NCI-H446 (cell line): ENCODE measurements around the gene CXorf49B.
"Not testable (repeated sequence)": the region's sequence is repeated elsewhere in the genome, so short reads cannot be mapped to it uniquely, and the experiment has no call there.

Experiments used
- DNase-seq, 2 experiments: peaks; one replicate each; lab custom pipeline; 2025; lab: John Stamatoyannopoulos, UW

The CXorf49B gene

DNA sequence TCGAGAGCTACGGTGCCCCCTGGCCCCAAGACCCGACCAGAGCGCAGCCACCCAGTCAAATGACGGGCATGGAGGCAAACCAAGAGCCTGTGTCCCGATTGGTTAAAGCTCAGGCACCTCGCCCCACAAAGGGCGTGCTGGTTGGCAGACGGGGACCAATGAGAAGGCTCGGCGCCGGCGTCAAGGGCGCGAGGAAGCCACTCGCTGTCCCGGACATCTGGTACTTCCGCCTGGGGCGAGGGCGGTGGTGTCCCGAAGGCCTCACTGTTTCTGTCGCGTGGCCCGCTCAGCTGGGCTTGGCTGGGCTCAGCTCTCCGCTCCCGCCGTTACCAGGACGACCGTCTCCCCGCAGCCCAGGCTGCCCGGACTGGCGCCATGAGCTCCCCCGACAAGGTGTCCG is at the start of gene CXorf49B:
Gene CXorf49B (plus strand): TSS at position 301 of the 400 bp plus-strand sequence. CDS start 75 bp downstream, at position 376.
- not testable (repeated sequence) for DNase-seq

DNA sequence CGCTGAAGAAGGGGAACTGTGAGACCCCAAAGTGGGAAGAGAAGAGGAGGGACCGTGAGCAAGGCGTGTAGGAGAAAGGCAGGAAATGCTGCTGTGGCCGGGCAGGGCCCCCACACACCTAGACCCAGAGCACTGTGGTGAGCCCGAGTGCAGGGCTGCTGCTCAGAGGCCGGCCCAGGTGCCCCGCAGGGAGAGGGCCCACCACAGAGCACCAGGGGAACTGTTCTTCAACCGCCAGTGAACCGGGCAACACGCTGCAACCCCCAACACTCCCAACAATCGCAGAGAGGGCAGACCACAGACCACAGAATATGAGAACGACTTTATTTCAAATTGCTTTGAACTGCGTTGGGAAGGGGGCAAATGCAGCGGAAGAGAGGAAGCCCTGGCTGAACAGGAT is 49.1 kb upstream of the CXorf49B start:
- DNase-seq: not testable (repeated sequence)

GRCh38 chrX:71715551-71715950 is 47.6 kb upstream of the CXorf49B start:
- not testable (repeated sequence) for DNase-seq

GRCh38 chrX:71716323-71716722 is 46.8 kb upstream of the CXorf49B start:
- not testable (repeated sequence) for DNase-seq

GRCh38 chrX:71718185-71718584 is 45.0 kb upstream of the CXorf49B start, which contains the start of gene CXorf49:
Gene CXorf49, minus strand, starts transcription at chrX:71718285. Its CDS starts 134 bp downstream, at chrX:71718151.
- not testable (repeated sequence) for DNase-seq

DNA sequence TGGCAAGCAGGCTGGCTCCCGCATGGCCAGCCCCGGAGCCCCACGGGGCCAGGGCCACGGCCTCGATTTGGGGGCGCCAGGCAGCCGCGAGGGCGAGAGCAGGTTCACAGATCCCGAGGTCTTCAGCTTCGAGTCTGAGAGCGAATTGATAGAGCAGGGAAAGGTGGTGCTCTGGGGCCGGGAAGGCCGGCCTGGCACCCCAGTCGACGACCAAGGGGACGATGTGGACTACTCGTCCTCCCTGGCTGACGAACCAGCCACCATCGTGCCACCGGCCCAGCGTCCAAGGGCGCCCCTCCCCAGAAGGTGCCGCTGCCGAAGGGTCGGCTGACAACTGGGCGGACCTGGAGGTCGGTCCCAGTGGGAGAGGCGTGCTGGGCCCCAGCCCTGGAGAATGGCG is 44.0 kb upstream of the CXorf49B start:
- DNase-seq: not testable (repeated sequence)

GRCh38 chrX:71720289-71720886 is 42.8 kb upstream of the CXorf49B start:
- DNase-seq: not testable (repeated sequence)

DNA sequence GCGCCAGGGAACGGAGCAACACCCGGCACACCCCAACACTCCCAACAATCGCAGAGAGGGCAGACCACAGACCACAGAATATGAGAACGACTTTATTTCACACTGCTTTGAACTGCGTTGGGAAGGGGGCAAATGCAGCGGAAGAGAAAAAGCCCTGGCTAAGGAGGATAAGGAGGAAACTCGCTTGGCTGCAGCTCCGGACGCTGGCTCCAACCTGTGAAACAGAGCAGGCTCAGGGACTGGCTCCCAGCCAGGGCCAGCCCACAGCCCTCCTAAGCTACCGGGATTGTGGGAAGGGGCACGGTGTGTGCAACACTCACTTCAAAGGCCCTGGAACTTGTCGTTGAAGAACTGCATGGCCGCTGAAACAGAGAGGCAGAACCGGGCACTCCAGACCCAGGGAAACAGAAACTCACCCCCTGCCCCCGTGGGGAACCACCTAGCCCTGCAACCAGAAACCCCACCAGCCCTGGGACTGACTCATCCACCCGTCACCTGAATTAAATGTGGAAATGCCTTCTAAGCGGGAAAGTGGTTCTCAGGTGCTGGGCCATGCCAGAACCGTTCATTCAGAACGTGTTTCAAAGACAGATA is 2.4 kb upstream of the CXorf49B start:
- DNase-seq: not testable (repeated sequence)

GRCh38 chrX:71764832-71765231 is 1.7 kb downstream of the CXorf49B start:
- not testable (repeated sequence) for DNase-seq

DNA sequence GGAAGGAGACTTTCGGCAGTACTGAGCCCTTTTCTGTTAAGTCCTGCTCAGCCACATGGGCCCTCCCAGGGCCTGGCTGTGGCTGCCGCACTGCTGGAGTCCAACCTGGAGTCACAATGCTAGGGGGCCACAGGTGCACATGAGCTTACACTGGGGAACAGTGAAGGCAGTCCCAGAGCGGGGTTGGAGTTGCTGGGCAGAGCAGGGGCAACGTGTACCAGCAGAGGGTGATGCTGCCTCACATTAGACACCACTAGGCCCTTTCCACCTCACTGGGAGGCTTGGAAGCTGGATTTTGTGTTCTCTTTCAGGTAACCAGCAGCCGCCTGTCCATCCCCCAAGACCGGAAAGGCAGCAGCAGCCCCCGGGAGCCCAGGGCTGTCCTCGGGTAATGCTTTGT is 2.5 kb downstream of the CXorf49B start:
- DNase-seq: not testable (repeated sequence)

- not testable (repeated sequence) for DNase-seq
Observed at GRCh38 chrX:71767134-71767533, 4.0 kb downstream of the CXorf49B start.

GRCh38 chrX:71778322-71778721 is 15.2 kb downstream of the CXorf49B start:
- DNase-seq: not testable (repeated sequence)

GRCh38 chrX:71782225-71782949 is 19.2 kb downstream of the CXorf49B start:
- DNase-seq: not testable (repeated sequence)

GRCh38 chrX:71782950-71783299 is 19.8 kb downstream of the CXorf49B start:
- not testable (repeated sequence) for DNase-seq

DNA sequence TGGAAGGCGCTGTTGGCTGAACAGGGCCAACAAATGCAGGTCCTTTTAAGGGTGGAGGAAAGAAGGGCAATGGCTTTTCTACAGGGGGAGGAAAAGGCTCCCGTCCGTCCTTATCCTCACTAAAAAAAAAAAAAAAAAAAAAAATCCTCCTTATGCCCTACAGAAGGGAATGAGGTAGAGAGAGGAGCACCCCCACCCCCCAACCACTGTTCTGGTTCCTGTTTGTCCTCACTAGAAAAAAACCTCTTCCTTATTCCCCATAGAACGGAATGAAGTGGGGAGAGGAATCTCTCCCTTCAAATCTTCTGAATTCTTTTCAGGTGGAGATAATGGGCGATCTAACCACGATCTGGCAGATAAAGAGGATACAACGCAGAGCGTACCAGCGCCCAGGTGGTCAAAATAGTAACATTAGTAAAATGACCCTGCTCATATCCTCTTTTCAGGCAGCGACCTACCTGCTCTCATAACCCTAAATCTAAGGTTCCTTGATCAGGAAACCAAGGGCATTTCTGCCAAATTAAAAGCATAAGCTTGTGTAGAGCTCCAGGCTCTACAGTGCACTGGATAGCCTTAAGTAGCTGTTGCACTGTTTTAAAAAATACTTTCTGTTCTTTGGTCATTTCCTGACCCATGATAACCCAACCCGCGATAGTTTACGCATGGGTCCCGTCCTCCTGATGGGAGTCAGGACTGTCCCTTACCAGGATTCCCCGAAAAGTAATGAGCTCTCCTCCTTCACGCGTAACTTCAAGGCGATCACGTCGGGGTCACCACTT is 20.6 kb downstream of the CXorf49B start:
- DNase-seq: not testable (repeated sequence)

GRCh38 chrX:71784348-71784983 is 21.3 kb downstream of the CXorf49B start:
- not testable (repeated sequence) for DNase-seq

DNA sequence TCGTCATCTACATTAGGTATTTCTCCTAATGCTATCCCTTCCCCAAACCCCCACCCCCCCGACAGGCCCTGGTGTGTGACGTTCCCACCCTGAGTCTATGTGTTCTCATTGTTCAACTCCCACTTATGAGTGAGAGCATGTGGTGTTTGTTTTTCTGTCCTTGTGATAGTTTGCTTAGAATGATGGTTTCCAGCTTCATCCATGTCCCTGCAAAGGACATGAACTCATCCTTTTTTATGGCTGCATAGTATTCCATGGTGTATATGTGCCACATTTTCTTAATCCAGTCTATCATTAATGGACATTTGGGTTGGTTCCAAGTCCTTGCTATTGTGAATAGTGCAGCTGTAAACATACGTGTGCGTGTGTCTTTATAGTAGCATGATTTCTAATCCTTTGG is 43.3 kb downstream of the CXorf49B start:
- not testable (repeated sequence) for DNase-seq

GRCh38 chrX:71809886-71810285 is 46.7 kb downstream of the CXorf49B start:
- no peak for DNase-seq

- no peak for DNase-seq
Observed at GRCh38 chrX:71814123-71814912, 51.2 kb downstream of the CXorf49B start.

DNA sequence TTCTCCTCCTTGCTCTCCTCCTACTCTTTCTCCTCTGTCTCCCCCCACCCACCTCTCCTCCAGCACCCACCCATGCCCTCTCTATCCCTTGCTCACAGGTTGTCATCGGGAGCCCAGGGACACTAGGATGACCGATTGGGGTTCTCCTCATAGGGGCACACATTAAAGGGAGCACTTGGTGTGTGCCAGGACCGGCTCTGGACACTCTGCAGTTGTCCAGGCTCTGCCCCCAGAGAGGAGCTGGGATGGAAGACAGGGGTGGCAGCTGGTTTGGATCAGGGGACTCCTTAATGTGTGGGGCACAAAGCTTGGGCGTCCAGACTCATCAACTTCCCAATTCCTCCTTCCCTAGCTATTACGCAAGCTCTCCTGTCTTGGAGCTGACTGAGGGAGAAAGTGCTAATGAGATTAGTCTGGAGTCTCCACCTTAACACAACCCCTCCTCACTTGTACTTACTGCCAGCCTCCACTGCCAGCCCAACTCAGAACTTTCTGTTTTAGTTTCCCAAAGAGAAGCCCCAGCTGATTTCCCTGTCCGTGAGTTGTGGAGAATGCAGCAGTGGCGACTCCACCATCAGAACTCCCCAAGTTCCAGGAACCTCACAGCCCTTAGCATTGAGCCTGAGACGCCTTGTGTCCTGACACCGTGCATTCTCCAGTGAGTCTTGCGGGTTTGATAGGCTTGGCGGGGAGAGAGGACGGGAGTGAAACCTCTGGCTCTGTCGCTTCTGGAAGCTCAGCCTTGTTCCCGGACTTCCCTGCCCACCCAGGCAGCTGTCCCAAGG is 52.2 kb downstream of the CXorf49B start:
- DNase-seq: no peak
